K562 (cell line): Measurements from ENCODE around the gene MTA2. TPM values are rescaled to one million over a fixed set of nuclear protein-coding genes. Genes with fewer than 3 reads are reported as not detected.

Experiments used
- ARID2 ChIP-seq: fragments of 450-650 bp; IDR thresholded peaks from 2 replicates; pipeline ENCODE4 v1.6.1; 2017; ENCODE audit warnings: antibody characterized with exemption, mild to moderate bottlenecking
- BRCA1 ChIP-seq, 2 experiments: fragments of 450-650 bp in 1 of 2; sonication (generic) in 1 of 2; formaldehyde crosslinking in 1 of 2; IDR thresholded peaks; 2 replicates each; pipeline versions ENCODE4 v1.5.0 to v1.6.1; 2017 to 2020; ENCODE audit warnings: mild to moderate bottlenecking in 1 of 2, missing genetic modification reagents in 1 of 2
- CBFA2T3 ChIP-seq: fragments of 450-650 bp; IDR thresholded peaks from 2 replicates; pipeline ENCODE4 v1.6.1; 2017
- CEBPB ChIP-seq: fragments of 450-650 bp; IDR thresholded peaks from 2 replicates; pipeline ENCODE4 v1.6.1; 2016; ENCODE audit warnings: missing genetic modification characterization, missing compliant biosample characterization
- CHD4 ChIP-seq: fragments of 200-600 bp; sonication (generic); IDR thresholded peaks from 3 replicates; pipeline ENCODE4 v1.6.1; 2012; ENCODE audit warnings: low read depth, mild to moderate bottlenecking, mixed read lengths, low read length, inconsistent platforms; ENCODE audit not compliant: insufficient read depth, insufficient replicate concordance, poor library complexity, severe bottlenecking
- EP400 ChIP-seq: fragments of 450-650 bp; IDR thresholded peaks from 2 replicates; pipeline ENCODE4 v1.6.1; 2017; ENCODE audit warnings: antibody characterized with exemption, mild to moderate bottlenecking, moderate library complexity
- FOXK2 ChIP-seq, 2 experiments: fragments of 450-650 bp; IDR thresholded peaks in 1 of 2; conservative IDR thresholded peaks in 1 of 2; 2 replicates each; pipeline ENCODE4 v1.6.1; 2016; ENCODE audit warnings: low read depth in 2 of 2, mild to moderate bottlenecking in 1 of 2
- FOXM1 ChIP-seq, 2 experiments: fragments of 450-650 bp in 1 of 2; sonication (generic) in 1 of 2; formaldehyde crosslinking in 1 of 2; IDR thresholded peaks; 2 replicates each; pipeline versions ENCODE4 v1.6.1 to v1.9.0; 2017 to 2022; ENCODE audit warnings: low read depth in 2 of 2, mild to moderate bottlenecking in 2 of 2, missing genetic modification reagents in 1 of 2, moderate library complexity in 1 of 2
- HDAC1 ChIP-seq, 2 experiments: fragments of 450-650 bp; IDR thresholded peaks; 2 replicates each; pipeline ENCODE4 v1.6.1; 2016 to 2017; ENCODE audit warnings: inconsistent platforms in 1 of 2, mild to moderate bottlenecking in 1 of 2, moderate library complexity in 1 of 2
- HDGF ChIP-seq: fragments of 450-650 bp; IDR thresholded peaks from 2 replicates; pipeline ENCODE4 v1.6.1; 2016
- MAZ ChIP-seq, 2 experiments: fragments of 450-650 bp in 1 of 2; sonication (generic) in 1 of 2; formaldehyde crosslinking; IDR thresholded peaks in 1 of 2; conservative IDR thresholded peaks in 1 of 2; 2 replicates each; pipeline versions ENCODE4 v1.4.0 to v1.5.0; 2020; ENCODE audit warnings: mild to moderate bottlenecking in 1 of 2, missing genetic modification reagents in 1 of 2
- MYC ChIP-seq, 2 experiments: fragments of 250-450 bp in 1 of 2; sonication (Bioruptor Pico) in 1 of 2; IDR thresholded peaks; 2 replicates each; pipeline versions ENCODE4 v1.5.1 to v1.6.1; 2012 to 2021; ENCODE audit warnings: low read depth in 2 of 2, borderline replicate concordance in 1 of 2, improper control_type of control experiment in 1 of 2, low read length in 1 of 2, mild to moderate bottlenecking in 1 of 2, moderate library complexity in 1 of 2
- NUFIP1 ChIP-seq: fragments of 450-650 bp; IDR thresholded peaks from 2 replicates; pipeline ENCODE4 v1.6.1; 2018; ENCODE audit not compliant: partially characterized antibody
- SMARCA4 ChIP-seq: fragments of 450-650 bp; IDR thresholded peaks from 2 replicates; pipeline ENCODE4 v1.6.1; 2016
- SMARCA5 ChIP-seq: fragments of 450-650 bp; IDR thresholded peaks from 2 replicates; pipeline ENCODE4 v1.6.1; 2016
- TBL1XR1 ChIP-seq, 2 experiments: IDR thresholded peaks; 2 replicates each; pipeline ENCODE4 v1.6.1; 2012; ENCODE audit warnings: improper control_type of control experiment in 2 of 2, low read length in 2 of 2, mild to moderate bottlenecking in 1 of 2
- ZBED1 ChIP-seq: IDR thresholded peaks from 2 replicates; pipeline ENCODE4 v1.6.1; 2014
- ZNF121 ChIP-seq: sonication (generic); formaldehyde crosslinking; conservative IDR thresholded peaks from 2 replicates; pipeline ENCODE4 v1.8.0; 2022; ENCODE audit warnings: missing genetic modification reagents
- ZNF512 ChIP-seq: IDR thresholded peaks from 2 replicates; pipeline ENCODE4 v1.6.1; 2016; ENCODE audit warnings: missing genetic modification characterization, missing compliant biosample characterization
- ZNF583 ChIP-seq: fragments of 250-450 bp; sonication (Bioruptor Pico); IDR thresholded peaks from 2 replicates; pipeline ENCODE4 v1.4.0; 2020
- ZNF766 ChIP-seq: fragments of 200-800 bp; sonication (Bioruptor generic); conservative IDR thresholded peaks from 2 replicates; pipeline ENCODE4 v1.6.1; 2016; ENCODE audit warnings: missing genetic modification characterization, missing compliant biosample characterization
- ZNF778 ChIP-seq: fragments of 450-650 bp; formaldehyde crosslinking; IDR thresholded peaks from 2 replicates; pipeline ENCODE4 v1.4.0; 2020; ENCODE audit warnings: mild to moderate bottlenecking, moderate library complexity
- polyA plus RNA-seq, 8 experiments: library from polyadenylated mRNA; depleted of rRNA in 4 of 8; stranded (reverse) in 5 of 8; unstranded in 3 of 8; fragments of >200 nt; fragmentation: Nextera tagmentation in 2 of 8; fragmentation: Illumina TruSeq in 1 of 8; extraction: Ambion mirVana in 2 of 8; extraction: Trizol in 1 of 8; gene quantifications; 2 replicates each; pipeline versions ENCODE4 v1.2.1 to v1.2.3, GENCODE V29; 2011 to 2014; ENCODE audit warnings: inconsistent platforms in 1 of 8, missing spikeins in 1 of 8
- total RNA-seq, 7 experiments: library from RNA; depleted of rRNA in 6 of 7; stranded (reverse); fragments of >200 nt in 6 of 7; fragmentation: Illumina TruSeq in 2 of 7; extraction: Trizol in 2 of 7; gene quantifications; 2 replicates each; pipeline versions ENCODE4 v1.2.1 to v1.2.3, GENCODE V29; 2011 to 2021; ENCODE audit warnings: low replicate concordance in 1 of 7
- TF ChIP-seq, protein P1 (sequence below): fragments of 150-350 bp; IDR thresholded peaks from 2 replicates; pipeline ENCODE4 v1.6.1; 2014; ENCODE audit warnings: low read depth, mild to moderate bottlenecking, low read length, borderline replicate concordance

Gene MTA2
- total and polyA plus RNA-seq, 9 of the 15 experiments (the other 6 are each of a cell fraction or from before 2014, with no cell fraction given): 6.2 to 220 (median 172) TPM

DNA sequence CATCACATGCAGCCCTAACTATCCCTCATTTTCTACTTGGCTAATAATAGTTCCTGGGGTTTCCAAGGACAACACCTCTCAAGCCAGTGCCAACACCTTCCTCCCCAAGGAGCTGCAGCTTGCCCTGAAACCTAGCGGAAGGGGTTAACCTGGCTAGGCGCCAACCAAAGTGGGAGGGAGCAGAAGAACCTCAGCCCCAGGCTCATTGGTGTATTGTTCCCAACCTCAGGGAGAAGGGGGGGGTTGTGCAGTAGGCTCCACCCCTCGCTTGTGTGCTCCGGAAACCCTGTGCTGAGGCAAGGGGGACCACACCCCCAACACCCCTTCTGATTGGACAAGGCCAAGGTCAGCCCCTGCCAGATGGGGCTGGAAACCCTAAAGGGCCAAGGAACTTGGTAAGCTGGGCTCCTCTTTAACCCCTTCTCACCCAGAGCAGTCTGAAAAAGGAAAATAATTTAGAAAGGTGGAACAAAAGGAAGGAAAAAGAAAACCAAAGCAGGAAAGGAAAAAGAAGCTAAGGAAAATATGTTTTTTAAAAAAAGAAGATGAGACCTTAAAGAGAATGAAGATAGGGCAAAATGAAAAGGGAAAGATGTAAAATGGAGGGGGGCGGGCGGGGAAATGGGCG lies 2.5 kb downstream of the MTA2 start (continued):
- 0 out of 2 replicates have a peak, but pooled peaks have one; percentile 66 for TF ChIP-seq ZBED1
- no peak for TF ChIP-seq NUFIP1
- peak; percentile 56; the same call in 1 of the 2 replicates for TF ChIP-seq MYC (IDR thresholded peaks at IDR 0.05; ENCODE audit: low read depth, low read length)
- no peak for TF ChIP-seq MYC (CRISPR knock-in tag; IDR thresholded peaks at IDR 0.05; ENCODE audit: borderline replicate concordance, low read depth)
- TF ChIP-seq ZNF583 (CRISPR knock-in tag): no peak
- TF ChIP-seq CHD4: no peak
- 0 out of 2 replicates have a peak, but pooled peaks have one; percentile 7 for TF ChIP-seq ARID2
- no peak for TF ChIP-seq ZNF121 (CRISPR knock-in tag)
- TF ChIP-seq TBL1XR1 (IDR thresholded peaks at IDR 0.05; ENCODE audit: low read length in 2 of 2): 0 out of 4 replicates have a peak, but pooled peaks of 1 of the 2 experiments have one; percentile 24
- TF ChIP-seq HDAC1 (IDR thresholded peaks at IDR 0.05): peak; percentile 64 to 65; a peak in 2 of 4 replicates
- TF ChIP-seq SMARCA4: 0 out of 2 replicates have a peak, but pooled peaks have one; percentile 11
- no peak for TF ChIP-seq CEBPB
- TF ChIP-seq ZNF766 (CRISPR knock-in tag): peak; percentile 49; the same call in 1 of the 2 replicates
- TF ChIP-seq SMARCA5: no peak
- TF ChIP-seq, protein P1, sequence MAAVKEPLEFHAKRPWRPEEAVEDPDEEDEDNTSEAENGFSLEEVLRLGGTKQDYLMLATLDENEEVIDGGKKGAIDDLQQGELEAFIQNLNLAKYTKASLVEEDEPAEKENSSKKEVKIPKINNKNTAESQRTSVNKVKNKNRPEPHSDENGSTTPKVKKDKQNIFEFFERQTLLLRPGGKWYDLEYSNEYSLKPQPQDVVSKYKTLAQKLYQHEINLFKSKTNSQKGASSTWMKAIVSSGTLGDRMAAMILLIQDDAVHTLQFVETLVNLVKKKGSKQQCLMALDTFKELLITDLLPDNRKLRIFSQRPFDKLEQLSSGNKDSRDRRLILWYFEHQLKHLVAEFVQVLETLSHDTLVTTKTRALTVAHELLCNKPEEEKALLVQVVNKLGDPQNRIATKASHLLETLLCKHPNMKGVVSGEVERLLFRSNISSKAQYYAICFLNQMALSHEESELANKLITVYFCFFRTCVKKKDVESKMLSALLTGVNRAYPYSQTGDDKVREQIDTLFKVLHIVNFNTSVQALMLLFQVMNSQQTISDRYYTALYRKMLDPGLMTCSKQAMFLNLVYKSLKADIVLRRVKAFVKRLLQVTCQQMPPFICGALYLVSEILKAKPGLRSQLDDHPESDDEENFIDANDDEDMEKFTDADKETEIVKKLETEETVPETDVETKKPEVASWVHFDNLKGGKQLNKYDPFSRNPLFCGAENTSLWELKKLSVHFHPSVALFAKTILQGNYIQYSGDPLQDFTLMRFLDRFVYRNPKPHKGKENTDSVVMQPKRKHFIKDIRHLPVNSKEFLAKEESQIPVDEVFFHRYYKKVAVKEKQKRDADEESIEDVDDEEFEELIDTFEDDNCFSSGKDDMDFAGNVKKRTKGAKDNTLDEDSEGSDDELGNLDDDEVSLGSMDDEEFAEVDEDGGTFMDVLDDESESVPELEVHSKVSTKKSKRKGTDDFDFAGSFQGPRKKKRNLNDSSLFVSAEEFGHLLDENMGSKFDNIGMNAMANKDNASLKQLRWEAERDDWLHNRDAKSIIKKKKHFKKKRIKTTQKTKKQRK: no peak
- TF ChIP-seq BRCA1 (IDR thresholded peaks at IDR 0.05): no peak
- no peak for TF ChIP-seq BRCA1 (CRISPR knock-in tag; IDR thresholded peaks at IDR 0.05)
- peak; percentile 68 for TF ChIP-seq EP400
- peak; percentile 81 for TF ChIP-seq FOXM1 (IDR thresholded peaks at IDR 0.05; ENCODE audit: low read depth)
- no peak for TF ChIP-seq FOXM1 (CRISPR knock-in tag; IDR thresholded peaks at IDR 0.05; ENCODE audit: low read depth)
- peak; percentile 14; the same call in 1 of the 2 replicates for TF ChIP-seq CBFA2T3
- TF ChIP-seq FOXK2 (conservative IDR thresholded peaks at IDR 0.05 in 1 of 2, IDR thresholded peaks at IDR 0.05 in 1 of 2; ENCODE audit: low read depth in 2 of 2): peak; percentile 66 to 79; a peak in 3 of 4 replicates
- TF ChIP-seq ZNF512 (tag): peak; percentile 96
- TF ChIP-seq MAZ (CRISPR knock-in tag; conservative IDR thresholded peaks at IDR 0.05 in 1 of 2, IDR thresholded peaks at IDR 0.05 in 1 of 2): peak; percentile 41 to 87; a peak in 3 of 4 replicates
- TF ChIP-seq ZNF778: no peak
- TF ChIP-seq HDGF: no peak
